Right lobe of liver (tissue), 6 donors: ENCODE measurements around the gene ELL. TPM values are rescaled to one million over a fixed set of nuclear protein-coding genes. Genes with fewer than 3 reads are reported as not detected.
A peak's percentile ranks its signal among the peaks of the same experiment; 100 is the strongest.

Source experiments
- ATAC-seq, 4 donors: fragments of 200-7000 bp; cut with Tn5 transposase; one replicate each; pipeline ENCODE4 v1.9.1; 2020; ENCODE audit warnings: mild to moderate bottlenecking in 4 of 4, moderate library complexity in 4 of 4
- DNase-seq, 3 donors: peaks; one replicate each; pipeline ENCODE4 v3.0.0-alpha.2; 2020
- H3K27ac ChIP-seq, 3 donors: fragments of 200-600 bp; one replicate each; pipeline ENCODE4 v1.8.0; 2022
- H3K27me3 ChIP-seq, 2 donors: fragments of 200-600 bp; one replicate each; pipeline ENCODE4 v1.8.0; 2022
- H3K36me3 ChIP-seq, 4 donors: fragments of 200-600 bp; sonication (generic) in 1 of 4; one replicate each; pipeline versions ENCODE4 v1.5.1 to v1.8.0; 2017 to 2022; ENCODE audit warnings: control low read depth in 1 of 4
- H3K4me1 ChIP-seq, 4 donors: fragments of 200-600 bp; sonication (generic) in 1 of 4; one replicate each; pipeline versions ENCODE4 v1.5.1 to v1.8.0; 2017 to 2022; ENCODE audit warnings: control low read depth in 1 of 4
- H3K4me3 ChIP-seq, 3 donors: fragments of 200-600 bp; one replicate each; pipeline ENCODE4 v1.8.0; 2022
- H3K9me3 ChIP-seq, 4 donors: fragments of 200-600 bp; sonication (generic) in 1 of 4; one replicate each; pipeline versions ENCODE4 v1.5.1 to v1.8.0; 2017 to 2022; ENCODE audit warnings: control low read depth in 1 of 4
- POLR2A ChIP-seq: fragments of 450-650 bp; IDR thresholded peaks from one replicate; pipeline ENCODE4 v1.6.1; 2017; ENCODE audit warnings: antibody characterized with exemption, mild to moderate bottlenecking
- WGBS: methylation state at CpG from one replicate; pipeline ENCODE4 v1.1.6; 2018; ENCODE audit warnings: low coverage, low lambda C conversion rate; ENCODE audit not compliant: insufficient coverage; ENCODE audit errors: missing lambda C conversion rate; 5-methylcytosine and 5-hydroxymethylcytosine counted together
- intact Hi-C, 2 donors: fragments of 100-400 bp; cut with DNase I; formaldehyde crosslinking; loops; one replicate each; pipeline versions ENCODE4 v1.11.2 to v1.14.1; 2022
- long read RNA-seq: library from polyadenylated mRNA; unstranded; transcript quantifications from one replicate; pipeline ENCODE4 v2.0.0, GENCODE V29; 2019
- total RNA-seq, 6 experiments: library from RNA; depleted of rRNA in 2 of 6; stranded (reverse); fragments of >200 nt in 2 of 6; fragmentation: NEBNext Ultra II Directional in 3 of 6; extraction: Animal tissue kit (Norgen Biotek cat#: 25700) in 3 of 6; gene quantifications; one replicate each; pipeline versions ENCODE4 v1.1.0 to v1.2.4, GENCODE V29; 2016 to 2023
- TF ChIP-seq, protein P1 (sequence below), 4 donors: fragments of 200-600 bp in 3 of 4; fragments of 450-650 bp in 1 of 4; IDR thresholded peaks; one replicate each; pipeline versions ENCODE4 v1.5.1 to v1.8.0; 2016 to 2022; ENCODE audit warnings: antibody characterized with exemption in 4 of 4, mild to moderate bottlenecking in 2 of 4
- donor health status: DM: no; HTN: yes; CAD: no.
- donor health status: DM: no; HTN: no; CAD: no.
- donor health status: DM: no; HTN: no; CAD: no.
- donor health status: DM: no; HTN: yes; CAD: no.
- donor health status: DM: no; HTN: yes; CAD: no.

Gene ELL
- 10 to 100 TPM in 2 of 6 experiments, 1 to 10 TPM in 4; 5.3 to 11.9 (median 8.6) TPM for total RNA-seq
- long read RNA-seq, partial matches to known transcripts: 1 of 1 reads
- long read RNA-seq, other reads (novel, unspliced or antisense): 0 of 1 reads

DNA sequence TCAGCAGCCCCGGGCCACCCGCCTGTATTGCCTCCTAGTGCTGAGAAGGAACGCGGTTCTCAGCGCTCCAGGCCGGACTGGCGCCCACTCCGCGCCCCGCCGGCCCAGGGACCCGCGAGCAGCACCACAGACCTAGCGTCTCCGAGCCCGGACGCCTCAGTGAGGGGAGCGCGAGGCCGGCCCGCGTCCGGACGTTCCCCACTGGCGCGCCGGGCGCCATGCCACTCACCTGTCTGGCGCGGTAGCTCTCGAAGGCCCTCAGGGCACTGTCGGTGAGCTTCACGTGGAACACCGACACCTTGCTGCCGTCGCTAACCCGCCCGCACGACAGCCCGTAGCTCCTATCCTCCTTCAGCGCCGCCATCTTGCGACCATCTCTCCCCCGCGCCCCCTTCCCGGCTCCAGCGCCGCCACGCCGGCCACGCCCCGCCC lies at the start of gene ELL:
ELL (minus strand) TSS at position 379 of the 432 bp plus-strand sequence; CDS start at position 364, 15 bp downstream.
- Histone ChIP-seq H3K9me3 (no peaks in the 10 kb centered on the region), H3K36me3 (no peaks in the 10 kb centered on the region), H3K4me1 (peaks cover 0 to 32% (median 7%) of the 10 kb centered on the region in 4 donors), H3K27me3 (no peaks in the 10 kb centered on the region), H3K4me3 (peak within 1 kb of the TSS; percentile 96 to 99 (median 99)), H3K27ac (peak within 1 kb of the TSS; percentile 98 to 99 (median 99))
- intact Hi-C loops: no loop called here
- ATAC-seq (peak in 3 of 4 donors; percentile 0 to 3 (median 1)), DNase-seq (no peak)
- WGBS: 0% methylated on average over 7 of the region's 52 CpGs
- TF ChIP-seq POLR2A: peak; percentile 97
- TF ChIP-seq, protein P1, sequence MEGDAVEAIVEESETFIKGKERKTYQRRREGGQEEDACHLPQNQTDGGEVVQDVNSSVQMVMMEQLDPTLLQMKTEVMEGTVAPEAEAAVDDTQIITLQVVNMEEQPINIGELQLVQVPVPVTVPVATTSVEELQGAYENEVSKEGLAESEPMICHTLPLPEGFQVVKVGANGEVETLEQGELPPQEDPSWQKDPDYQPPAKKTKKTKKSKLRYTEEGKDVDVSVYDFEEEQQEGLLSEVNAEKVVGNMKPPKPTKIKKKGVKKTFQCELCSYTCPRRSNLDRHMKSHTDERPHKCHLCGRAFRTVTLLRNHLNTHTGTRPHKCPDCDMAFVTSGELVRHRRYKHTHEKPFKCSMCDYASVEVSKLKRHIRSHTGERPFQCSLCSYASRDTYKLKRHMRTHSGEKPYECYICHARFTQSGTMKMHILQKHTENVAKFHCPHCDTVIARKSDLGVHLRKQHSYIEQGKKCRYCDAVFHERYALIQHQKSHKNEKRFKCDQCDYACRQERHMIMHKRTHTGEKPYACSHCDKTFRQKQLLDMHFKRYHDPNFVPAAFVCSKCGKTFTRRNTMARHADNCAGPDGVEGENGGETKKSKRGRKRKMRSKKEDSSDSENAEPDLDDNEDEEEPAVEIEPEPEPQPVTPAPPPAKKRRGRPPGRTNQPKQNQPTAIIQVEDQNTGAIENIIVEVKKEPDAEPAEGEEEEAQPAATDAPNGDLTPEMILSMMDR (IDR thresholded peaks at IDR 0.05): no peak

DNA sequence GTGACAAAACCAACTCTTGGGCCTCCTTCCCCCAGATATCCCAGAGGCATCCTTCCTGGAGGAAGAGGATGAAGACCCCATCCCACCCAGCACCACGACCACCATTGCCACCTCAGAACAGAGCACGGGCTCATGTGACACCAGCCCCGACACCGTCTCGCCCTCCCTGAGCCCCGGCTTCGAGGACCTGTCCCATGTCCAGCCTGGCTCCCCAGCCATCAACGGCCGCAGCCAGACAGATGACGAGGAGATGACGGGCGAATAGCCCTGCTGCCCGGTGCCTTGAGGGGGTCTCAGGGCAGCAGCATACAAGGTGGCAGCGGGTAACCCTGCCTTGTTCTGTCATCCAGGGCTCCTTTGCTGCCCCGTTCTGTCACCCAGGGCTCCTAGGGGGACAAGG lies 46.5 kb upstream of the ELL start:
- Histone ChIP-seq H3K27me3 (no peaks in the 10 kb centered on the region), H3K4me1 (peaks cover 0 to 14% (median 5%) of the 10 kb centered on the region in 4 donors), H3K36me3 (peaks cover 0 to 53% (median 31%) of the 10 kb centered on the region in 4 donors), H3K9me3 (no peaks in the 10 kb centered on the region), H3K27ac (no peak overlapping the region), H3K4me3 (no peak overlapping the region)
- WGBS: 100% methylated on average over 4 of the region's 15 CpGs
- TF ChIP-seq POLR2A: no peak
- TF ChIP-seq, protein P1 (IDR thresholded peaks at IDR 0.05): no peak
- ATAC-seq (no peak), DNase-seq (no peak)
- intact Hi-C loops: loop anchor here in 1 of 2 donors (10.0 kb wide), 1 partner anchor 94 kb away; no protein-coding TSS in a partner anchor

DNA sequence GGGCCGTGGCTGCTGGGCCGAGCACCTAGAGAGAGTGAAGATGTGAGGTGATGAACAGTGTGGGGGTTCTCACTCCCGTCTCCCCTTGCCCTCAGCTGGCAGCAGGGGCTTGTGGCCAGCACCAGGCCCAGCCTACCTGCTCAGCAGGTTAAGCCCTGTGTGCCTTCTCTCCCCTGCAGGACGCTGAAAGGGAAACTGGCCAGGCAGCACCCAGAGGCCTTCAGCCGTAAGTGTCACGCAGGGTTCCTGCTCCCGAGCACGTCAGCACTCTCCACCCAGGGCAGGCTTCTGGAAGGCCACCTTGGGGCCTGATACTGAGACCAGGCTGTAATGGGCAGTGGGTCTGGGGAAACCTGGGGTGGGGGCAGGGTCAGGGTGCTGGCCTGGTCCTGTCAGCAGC lies 45.1 kb upstream of the ELL start:
- intact Hi-C loops: loop anchor here in 1 of 2 donors (10.0 kb wide), 1 partner anchor 92 kb away; no protein-coding TSS in a partner anchor
- Histone ChIP-seq H3K27me3 (no peaks in the 10 kb centered on the region), H3K27ac (no peak overlapping the region), H3K4me3 (no peak overlapping the region), H3K9me3 (no peaks in the 10 kb centered on the region), H3K36me3 (peaks cover 0 to 54% (median 34%) of the 10 kb centered on the region in 4 donors), H3K4me1 (no peaks in the 10 kb centered on the region)
- 80% methylated on average over 1 of the region's 8 CpGs for WGBS
- no peak for DNase-seq
- TF ChIP-seq POLR2A: no peak
- TF ChIP-seq, protein P1 (IDR thresholded peaks at IDR 0.05): no peak
- no peak for ATAC-seq

GRCh38 chr19:18562086-18562485 lies 40.2 kb upstream of the ELL start:
- Histone ChIP-seq H3K4me3 (no peak overlapping the region), H3K27me3 (no peaks in the 10 kb centered on the region), H3K4me1 (peaks cover 0 to 9% (median 3%) of the 10 kb centered on the region in 4 donors), H3K27ac (peak overlapping the region; percentile 20 to 55 (median 26)), H3K9me3 (no peaks in the 10 kb centered on the region), H3K36me3 (peaks cover 0 to 38% (median 18%) of the 10 kb centered on the region in 4 donors)
- no peak for TF ChIP-seq POLR2A
- TF ChIP-seq, protein P1 (IDR thresholded peaks at IDR 0.05): no peak
- intact Hi-C loops: loop anchor here in 1 of 2 donors (10.0 kb wide), 1 partner anchor 87 kb away; no protein-coding TSS in a partner anchor
- WGBS: 87% methylated on average over 8 of the region's 14 CpGs
- DNase-seq (no peak), ATAC-seq (peak in 2 of 4 donors; percentile 8 to 9)
